ENCODE results near the gene MTURN.
"Not testable (repeated sequence)": the region's sequence is repeated elsewhere in the genome, so short reads cannot be mapped to it uniquely, and the experiment has no call there.

The MTURN gene

GRCh38 chr7:30134611-30135300 is at the start of gene MTURN:
Gene MTURN, plus strand, starts transcription at chr7:30134986. Its CDS starts 151 bp downstream, at chr7:30135137.
- peak; percentile 83 for DNase-seq (ENCODE audit: low read depth)

- DNase-seq (ENCODE audit: low read depth) = no peak
Measured at GRCh38 chr7:30086529-30086928, 48.3 kb upstream of the MTURN start.

DNA sequence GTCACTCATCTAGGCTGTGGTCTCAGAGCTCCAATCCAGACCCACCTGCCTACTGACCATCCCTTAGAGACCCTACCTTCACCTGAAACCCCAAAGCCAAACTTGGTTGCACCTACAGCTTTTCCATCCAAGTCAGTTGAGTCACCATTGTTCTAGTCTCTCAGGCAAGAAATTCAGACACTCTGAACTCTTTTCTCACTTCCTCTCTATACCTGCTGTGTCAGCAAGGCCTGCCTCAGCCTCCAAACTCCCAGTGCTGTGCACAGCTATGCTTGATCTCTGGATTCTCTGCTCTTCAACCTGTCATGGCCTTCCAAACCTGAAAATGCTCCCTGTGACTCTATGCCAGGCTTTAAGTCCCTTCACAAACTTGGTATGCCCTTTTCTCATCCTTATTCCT is 47.4 kb upstream of the MTURN start:
- DNase-seq (ENCODE audit: low read depth) = no peak

DNA sequence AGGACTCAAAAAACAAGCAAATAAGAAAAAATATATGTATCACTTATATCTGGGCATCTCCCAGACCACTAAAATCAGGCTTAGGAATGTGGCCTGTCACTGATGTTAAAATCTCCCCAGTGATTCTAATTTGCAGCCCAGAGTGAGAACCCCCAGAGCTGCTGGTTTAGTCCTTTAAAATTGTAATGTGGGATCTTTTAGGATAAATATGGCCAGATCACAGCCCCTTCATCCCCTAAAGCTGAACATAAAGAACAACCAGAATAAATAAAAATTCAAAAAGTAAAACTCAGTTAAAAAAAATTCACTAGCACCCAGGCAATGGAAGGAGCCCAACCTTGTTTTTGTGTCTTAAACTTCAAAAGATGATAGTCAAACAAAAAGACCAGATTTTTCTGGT is 46.4 kb upstream of the MTURN start:
- no peak for DNase-seq (ENCODE audit: low read depth)

- DNase-seq (ENCODE audit: low read depth) = no peak
Measured at GRCh38 chr7:30090111-30090510, 44.7 kb upstream of the MTURN start.

- no peak for DNase-seq (ENCODE audit: low read depth)
Measured at GRCh38 chr7:30091491-30091912, 43.3 kb upstream of the MTURN start.

GRCh38 chr7:30091987-30092386 is 42.8 kb upstream of the MTURN start:
- no peak for DNase-seq (ENCODE audit: low read depth)

DNA sequence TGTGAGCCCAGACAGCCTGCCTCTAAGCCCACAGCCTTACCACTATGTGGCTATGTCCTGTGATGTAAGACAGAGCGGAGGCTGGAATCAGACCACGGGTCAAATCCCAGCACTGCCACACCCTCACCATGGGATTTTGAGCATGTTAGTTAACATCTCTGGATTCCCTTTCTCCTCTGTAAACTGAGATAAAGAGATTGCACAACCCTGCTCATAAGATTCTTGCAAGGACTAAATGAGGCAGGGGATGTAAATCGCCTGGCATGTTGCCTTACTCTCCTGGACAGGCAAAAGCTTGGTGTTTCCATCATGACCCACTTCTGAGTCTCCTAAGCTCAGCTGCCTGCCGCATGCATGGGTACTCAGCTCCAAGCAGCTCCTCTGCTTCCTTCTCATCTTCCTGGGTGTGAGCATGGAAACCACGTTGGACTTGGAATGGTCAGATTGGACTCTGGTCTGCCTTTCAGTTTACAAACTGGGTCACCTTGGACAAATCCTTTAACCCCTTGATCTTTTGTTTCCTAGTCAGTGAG is 41.3 kb upstream of the MTURN start:
- DNase-seq (ENCODE audit: low read depth) = no peak

GRCh38 chr7:30098599-30098998 is 36.2 kb upstream of the MTURN start:
- not testable (repeated sequence) for DNase-seq (ENCODE audit: low read depth)

GRCh38 chr7:30102281-30102680 is 32.5 kb upstream of the MTURN start:
- DNase-seq (ENCODE audit: low read depth) = no peak

- no peak for DNase-seq (ENCODE audit: low read depth)
Measured at GRCh38 chr7:30104157-30104556, 30.6 kb upstream of the MTURN start.

DNA sequence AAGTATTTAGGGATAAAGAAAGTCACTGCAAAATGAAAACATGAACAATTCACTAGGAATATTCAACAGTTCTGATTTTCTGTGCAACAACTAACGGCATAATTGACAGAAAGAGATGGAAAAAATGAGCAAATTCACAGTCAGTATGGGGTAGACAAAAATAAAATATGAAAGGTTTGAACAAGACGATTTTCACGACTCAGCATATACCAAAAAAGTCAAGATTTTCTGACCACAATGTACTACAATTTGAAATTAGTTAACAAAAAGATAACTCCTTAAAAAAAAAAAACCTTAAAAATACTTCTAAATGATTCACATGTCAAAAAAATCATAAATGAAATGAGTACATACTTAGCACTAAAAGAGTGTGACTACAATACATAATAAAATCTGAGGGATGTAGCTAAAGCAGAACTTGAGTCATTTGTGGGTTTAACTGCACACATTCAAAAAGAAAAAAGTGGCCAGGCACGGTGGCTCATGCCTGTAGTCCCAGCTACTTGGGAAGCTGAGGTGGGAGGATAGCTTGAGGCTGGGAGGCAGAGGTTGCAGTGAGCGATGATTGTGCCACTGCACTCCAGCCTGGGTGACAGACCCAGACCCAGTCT is 22.6 kb upstream of the MTURN start:
- DNase-seq (ENCODE audit: low read depth) = no peak

GRCh38 chr7:30113144-30113543 is 21.6 kb upstream of the MTURN start:
- no peak for DNase-seq (ENCODE audit: low read depth)

- DNase-seq (ENCODE audit: low read depth) = no peak
Measured at GRCh38 chr7:30114536-30115238, 20.1 kb upstream of the MTURN start.

GRCh38 chr7:30115709-30116297 is 19.0 kb upstream of the MTURN start:
- DNase-seq (ENCODE audit: low read depth) = no peak

GRCh38 chr7:30116771-30117170 is 18.0 kb upstream of the MTURN start:
- no peak for DNase-seq (ENCODE audit: low read depth)

DNA sequence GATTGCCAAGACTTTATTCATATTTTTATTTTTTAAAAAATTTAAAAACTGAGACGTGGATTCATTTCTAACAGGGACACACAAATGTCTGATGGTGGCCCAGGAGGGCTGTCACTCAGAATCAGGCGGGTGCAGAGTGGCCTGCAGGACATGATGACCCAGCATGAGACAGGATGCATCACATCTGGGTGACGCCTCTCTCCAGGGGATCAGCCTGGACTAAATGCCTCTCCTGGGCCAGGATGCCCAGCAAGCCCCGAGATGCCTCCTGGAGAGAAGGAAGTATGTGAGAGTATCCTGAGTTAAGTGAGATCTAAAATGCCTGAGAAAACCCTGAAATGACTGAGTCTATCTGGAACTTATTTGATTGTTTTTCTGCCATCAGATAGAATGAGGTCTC is 16.9 kb upstream of the MTURN start:
- DNase-seq (ENCODE audit: low read depth) = no peak

DNA sequence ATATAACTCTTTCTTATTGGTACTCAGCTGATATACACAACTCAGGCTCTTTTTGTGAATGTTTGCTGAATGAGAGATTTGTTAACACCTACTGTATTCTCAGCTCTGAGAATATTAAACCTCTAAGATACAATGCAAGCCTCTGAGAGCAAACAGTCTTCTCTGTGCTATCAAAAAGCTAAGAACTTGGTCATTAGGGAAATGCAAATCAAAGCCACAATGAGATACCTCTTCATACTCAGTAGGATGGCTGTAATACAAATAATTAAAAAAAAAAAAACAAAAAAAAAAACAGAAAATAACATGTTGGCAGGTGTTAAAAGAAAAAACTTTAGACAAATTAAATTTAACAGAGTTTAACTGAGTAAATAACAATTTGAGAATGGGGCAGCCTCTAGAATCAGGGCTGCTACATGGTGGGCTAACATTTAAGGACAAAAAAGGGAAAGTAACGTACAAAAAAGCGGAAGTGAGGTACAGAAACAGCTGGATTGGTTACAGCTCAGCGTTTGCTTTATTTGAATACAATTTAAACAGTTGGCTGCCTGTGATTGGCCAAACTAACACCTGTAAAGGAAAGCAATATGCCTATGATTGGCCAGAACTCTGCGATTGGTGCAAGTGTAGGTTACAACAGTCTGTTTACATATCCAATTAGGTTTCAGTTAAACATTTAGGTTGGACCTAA is 14.8 kb upstream of the MTURN start:
- no peak for DNase-seq (ENCODE audit: low read depth)

DNA sequence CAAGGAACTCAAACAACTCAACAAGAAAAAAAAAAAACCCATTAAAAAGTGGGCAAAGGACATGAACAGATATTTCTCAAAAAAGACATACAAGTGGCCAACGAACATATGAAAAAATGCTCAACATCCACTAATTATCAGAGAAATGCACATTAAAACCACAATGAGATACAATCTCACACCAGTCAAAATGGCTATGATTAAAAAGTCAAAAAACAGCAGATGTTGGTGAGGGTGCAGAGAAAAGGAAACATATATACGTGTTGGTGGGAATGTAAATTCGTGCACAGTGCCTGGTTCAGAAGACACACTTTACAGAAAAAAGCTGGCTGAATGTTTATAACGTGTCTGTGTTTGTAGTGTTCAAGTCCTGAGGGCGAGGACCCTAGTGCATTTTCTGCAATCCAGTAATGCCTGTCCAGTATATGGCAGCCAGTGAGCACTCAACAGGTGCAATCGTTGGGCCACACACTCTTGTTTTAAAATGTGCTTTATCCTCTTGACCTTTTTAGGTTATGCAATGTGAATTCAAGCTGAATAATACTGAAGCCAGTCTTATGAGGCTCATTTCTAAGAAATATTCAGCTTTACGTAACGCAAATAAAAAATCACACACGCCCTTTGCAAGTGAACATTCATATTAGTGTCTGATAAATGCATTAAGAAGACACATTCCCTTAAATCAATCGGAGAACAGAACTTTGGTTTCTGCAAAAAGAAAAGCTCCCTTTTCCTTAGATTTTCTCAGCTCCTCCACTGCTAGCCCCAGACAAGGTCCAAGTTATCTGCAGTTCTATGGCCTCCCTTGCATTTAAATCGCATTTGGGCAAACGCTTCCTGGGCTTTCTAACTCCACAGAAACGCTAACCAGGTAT is 813 bp upstream of the MTURN start:
- no peak for DNase-seq (ENCODE audit: low read depth)

GRCh38 chr7:30135301-30136116 is 723 bp downstream of the MTURN start:
- DNase-seq (ENCODE audit: low read depth) = peak; percentile 61

All from stimulated activated CD4-positive, alpha-beta T cell treated with anti-CD3 and anti-CD28 coated beads, Interleukin-2, amount 100 ng/mL, for 4 hours (primary cell).